AG04450 (cell line): ENCODE data around the gene LYPD5. TPM values are rescaled to one million over a fixed set of nuclear protein-coding genes. Genes with fewer than 3 reads are reported as not detected.

Experiments
- CTCF ChIA-PET: fragments of 300-600, 350-600 bp; formaldehyde crosslinking; extraction: SDS; loops from one replicate; lab custom pipeline; 2022; ENCODE audit warnings: antibody characterized with exemption, inconsistent platforms; lab: Charles Lee
- POLR2A ChIA-PET: fragments of 350-600 bp; formaldehyde crosslinking; extraction: SDS; loops from one replicate; lab custom pipeline; 2021; ENCODE audit warnings: antibody characterized with exemption, inconsistent platforms; lab: Yijun Ruan, JAX
- DNase-seq: peaks from one replicate; pipeline ENCODE4 v3.0.0-alpha.2; 2011; ENCODE audit warnings: low read depth, low spot score
- H3K27ac ChIP-seq: one replicate; pipeline ENCODE4 v1.5.1; 2012; ENCODE audit warnings: low read depth, low read length, control low read depth
- H3K27me3 ChIP-seq: one replicate; pipeline ENCODE4 v1.6.0; 2012; ENCODE audit warnings: low read length; ENCODE audit not compliant: control insufficient read depth, insufficient read depth
- H3K4me3 ChIP-seq: 2 replicates; pipeline ENCODE4 v1.5.1; 2011; ENCODE audit warnings: mild to moderate bottlenecking, low read depth, low read length, control low read depth
- H3K9me3 ChIP-seq: 2 replicates; pipeline ENCODE4 v1.5.1; 2012; ENCODE audit warnings: low read length; ENCODE audit not compliant: control insufficient read depth, insufficient read depth
- polyA plus RNA-seq: library from polyadenylated mRNA; depleted of rRNA; stranded (reverse); fragments of >200 nt; gene quantifications from 2 replicates; pipeline ENCODE4 v1.2.3, GENCODE V29; 2011
- TF ChIP-seq, protein P1 (sequence below): IDR thresholded peaks from 2 replicates; pipeline ENCODE4 v1.5.1; 2011; ENCODE audit warnings: low read depth, low read length, control low read depth, inconsistent platforms

The LYPD5 gene
- polyA plus RNA-seq, 1 experiment, result 0.66 TPM

DNA sequence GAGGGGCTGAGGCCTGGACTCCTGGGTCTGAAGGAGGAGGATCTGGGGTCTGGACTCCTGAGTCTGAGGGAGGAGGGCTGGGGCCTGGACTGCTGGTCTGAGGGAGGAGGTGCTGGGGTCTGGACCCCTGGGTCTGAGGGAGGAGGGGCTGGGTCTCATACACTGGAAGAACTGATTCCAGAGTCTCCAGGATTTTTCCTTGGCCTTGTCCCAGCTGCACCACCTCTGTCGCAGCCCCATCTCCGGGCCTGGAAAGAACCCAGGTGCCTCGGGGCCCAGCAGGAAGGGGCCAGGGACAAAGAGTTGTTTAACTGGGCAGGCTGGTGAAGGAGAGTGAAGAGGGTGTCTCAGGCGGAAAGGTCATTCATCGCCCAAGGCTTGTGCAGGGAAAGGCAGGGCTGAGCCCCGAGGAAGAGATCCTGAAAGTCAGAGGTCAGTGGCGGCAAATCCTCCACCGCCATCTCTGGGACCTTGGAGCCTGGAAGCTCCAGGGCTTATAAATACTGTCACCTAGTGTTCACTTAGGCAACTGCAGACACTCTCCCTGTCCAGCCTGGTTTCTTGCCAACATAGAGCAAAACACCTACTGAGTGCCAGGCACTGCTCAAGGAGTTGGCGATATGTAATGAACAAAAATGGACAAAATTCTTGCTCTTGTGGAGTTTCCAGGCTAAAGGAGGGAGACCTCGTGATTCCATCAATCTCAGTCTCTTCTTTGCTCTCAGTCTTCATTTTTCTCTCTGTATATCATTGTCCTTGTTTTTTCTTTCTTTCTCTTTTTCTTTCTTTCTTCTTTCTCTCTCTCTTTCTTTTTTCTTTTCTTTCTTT, 17.1 kb downstream of the LYPD5 start:
- TF ChIP-seq, protein P1, sequence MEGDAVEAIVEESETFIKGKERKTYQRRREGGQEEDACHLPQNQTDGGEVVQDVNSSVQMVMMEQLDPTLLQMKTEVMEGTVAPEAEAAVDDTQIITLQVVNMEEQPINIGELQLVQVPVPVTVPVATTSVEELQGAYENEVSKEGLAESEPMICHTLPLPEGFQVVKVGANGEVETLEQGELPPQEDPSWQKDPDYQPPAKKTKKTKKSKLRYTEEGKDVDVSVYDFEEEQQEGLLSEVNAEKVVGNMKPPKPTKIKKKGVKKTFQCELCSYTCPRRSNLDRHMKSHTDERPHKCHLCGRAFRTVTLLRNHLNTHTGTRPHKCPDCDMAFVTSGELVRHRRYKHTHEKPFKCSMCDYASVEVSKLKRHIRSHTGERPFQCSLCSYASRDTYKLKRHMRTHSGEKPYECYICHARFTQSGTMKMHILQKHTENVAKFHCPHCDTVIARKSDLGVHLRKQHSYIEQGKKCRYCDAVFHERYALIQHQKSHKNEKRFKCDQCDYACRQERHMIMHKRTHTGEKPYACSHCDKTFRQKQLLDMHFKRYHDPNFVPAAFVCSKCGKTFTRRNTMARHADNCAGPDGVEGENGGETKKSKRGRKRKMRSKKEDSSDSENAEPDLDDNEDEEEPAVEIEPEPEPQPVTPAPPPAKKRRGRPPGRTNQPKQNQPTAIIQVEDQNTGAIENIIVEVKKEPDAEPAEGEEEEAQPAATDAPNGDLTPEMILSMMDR, result peak; percentile 100
- Histone ChIP-seq H3K9me3 (no peaks in the 10 kb centered on the region; the same call in 1 of the 2 replicates), H3K27me3 (no peaks in the 10 kb centered on the region), H3K27ac (peak overlapping the region; percentile 65), H3K4me3 (no peak overlapping the region)
- POLR2A ChIA-PET, result interaction anchor here (1.0 kb wide), 2 partner anchors 40 to 117 kb away, joined by 3 to 4 read pairs; no protein-coding TSS in a partner anchor
- peak; percentile 29 for DNase-seq
- CTCF ChIA-PET, result interaction anchor here (0.8 to 1.9 kb wide), 8 partner anchors 10 to 246 kb away, joined by 3 to 21 read pairs (median 4); no protein-coding TSS in a partner anchor

DNA sequence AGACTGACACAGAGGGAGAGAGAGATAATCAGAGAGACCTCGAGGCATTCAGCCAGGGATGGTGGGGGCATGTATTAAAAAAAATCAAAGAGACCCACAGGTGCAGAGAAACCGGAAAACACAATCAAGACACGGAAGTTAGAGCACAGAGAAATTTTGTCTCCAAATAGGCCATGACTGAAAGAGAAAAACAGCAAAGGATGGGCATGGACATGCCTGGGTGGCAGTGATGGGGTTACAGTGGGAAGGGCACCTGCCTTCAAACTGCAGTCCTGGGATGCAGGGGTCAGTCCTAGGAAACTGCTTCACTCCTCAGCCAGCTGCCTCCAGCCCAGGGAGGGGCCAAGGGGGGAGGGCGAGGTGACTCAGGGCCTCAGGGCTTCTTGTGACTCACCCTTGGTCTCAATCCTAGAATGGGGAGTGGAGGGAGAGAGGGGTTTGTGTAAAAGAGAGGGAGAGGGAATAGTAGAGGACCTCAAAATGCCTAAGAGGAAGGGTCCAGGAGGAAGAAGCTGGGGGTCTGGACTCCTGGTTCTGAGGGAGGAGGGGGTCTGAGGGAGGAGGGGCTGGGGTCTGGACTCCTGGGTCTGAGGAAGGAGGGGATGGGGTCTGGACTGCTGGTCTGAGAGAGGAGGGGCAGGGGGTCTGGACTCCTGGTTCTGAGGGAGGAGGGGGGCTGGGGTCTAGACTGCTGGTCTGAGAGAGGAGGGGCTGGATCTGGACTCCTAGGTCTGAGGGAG, 17.8 kb downstream of the LYPD5 start:
- CTCF ChIA-PET, result interaction anchor here (0.8 to 1.9 kb wide), 8 partner anchors 9 to 245 kb away, joined by 3 to 21 read pairs (median 4); no protein-coding TSS in a partner anchor
- no peaks in the 10 kb centered on the region for H3K27me3 ChIP-seq
- H3K27ac ChIP-seq, result peak overlapping the region; percentile 65
- peak; percentile 55 for DNase-seq
- TF ChIP-seq, protein P1, result no peak
- H3K9me3 ChIP-seq, result no peaks in the 10 kb centered on the region; the same call in 1 of the 2 replicates
- H3K4me3 ChIP-seq, result no peak overlapping the region
- POLR2A ChIA-PET, result interaction anchor here (1.0 kb wide), 2 partner anchors 39 to 116 kb away, joined by 3 to 4 read pairs; no protein-coding TSS in a partner anchor

DNA sequence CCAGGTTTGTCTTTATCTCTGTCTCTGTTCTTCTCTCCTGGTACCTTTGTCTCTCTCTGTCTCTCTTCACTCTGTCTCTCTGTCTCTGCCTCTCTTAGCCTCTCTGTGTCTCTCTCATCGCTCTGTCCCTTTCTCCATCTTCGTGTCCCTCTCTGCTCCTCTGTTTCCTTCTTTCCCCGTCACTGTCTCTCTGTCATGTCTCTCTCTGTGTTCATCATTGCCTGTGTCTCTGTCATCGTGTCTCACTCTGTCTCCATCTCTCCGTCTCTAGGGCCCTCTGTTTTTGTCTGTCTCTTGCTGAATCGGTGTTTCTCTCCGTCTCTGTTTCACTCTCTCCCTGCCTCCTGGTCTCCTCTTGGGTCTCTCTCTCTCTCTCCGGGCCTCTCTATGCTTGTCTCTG, 18.6 kb downstream of the LYPD5 start:
- ChIA-PET POLR2A (no interaction called here), CTCF (no interaction called here)

DNA sequence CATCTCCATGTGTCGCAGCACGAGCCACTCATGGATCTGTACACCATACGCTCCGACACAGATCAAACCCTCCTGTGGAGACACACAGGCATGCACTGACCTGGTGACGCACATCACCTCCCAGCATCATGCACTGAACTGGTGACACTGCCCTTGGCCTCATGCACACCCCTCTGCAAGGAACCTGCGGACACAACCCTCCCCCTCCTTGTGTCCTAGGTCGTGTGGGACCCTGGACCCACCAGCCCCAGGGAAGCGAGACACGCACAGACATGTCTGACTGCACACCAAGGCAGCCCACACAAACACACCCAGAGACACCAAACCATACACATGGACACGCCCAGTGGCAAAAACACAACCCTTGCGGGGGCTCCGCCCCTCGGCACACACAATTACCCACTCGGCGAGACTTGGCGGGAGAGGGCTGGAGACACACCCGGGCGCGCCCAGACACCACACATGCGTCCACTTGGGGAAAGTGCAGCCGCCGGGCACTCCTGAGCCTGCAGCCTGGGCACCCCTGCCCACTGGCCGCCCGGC, 19.5 kb downstream of the LYPD5 start:
- no peaks in the 10 kb centered on the region for H3K27me3 ChIP-seq
- TF ChIP-seq, protein P1, result no peak
- no peaks in the 10 kb centered on the region; the same call in 1 of the 2 replicates for H3K9me3 ChIP-seq
- H3K27ac ChIP-seq, result no peak overlapping the region
- H3K4me3 ChIP-seq, result no peak overlapping the region
- POLR2A ChIA-PET, result no interaction called here
- CTCF ChIA-PET, result no interaction called here
- no peak for DNase-seq

More for the DNA sequence above, 18.6 kb downstream of the LYPD5 start:
- H3K27me3 ChIP-seq, result no peaks in the 10 kb centered on the region
- no peak overlapping the region for H3K4me3 ChIP-seq
- TF ChIP-seq, protein P1, result no peak
- DNase-seq, result no peak
- no peaks in the 10 kb centered on the region; the same call in 1 of the 2 replicates for H3K9me3 ChIP-seq
- H3K27ac ChIP-seq, result no peak overlapping the region
